Activated effector memory CD4-positive, alpha-beta T cell treated with anti-CD3 and anti-CD28 coated beads, Interleukin-2, amount 50 U/mL, for 16 hours (primary cell): ENCODE results near the gene PROX1.

Experiments used
- DNase-seq: peaks from one replicate; pipeline ENCODE4 v3.0.0-alpha.2; 2020

Gene PROX1

GRCh38 chr1:213982289-213982671 lies 5.5 kb upstream of the PROX1 start:
- no peak for DNase-seq

- no peak for DNase-seq
Observed at GRCh38 chr1:213982672-213983492, 4.9 kb upstream of the PROX1 start.

- no peak for DNase-seq
Observed at GRCh38 chr1:213983493-213984386, 4.0 kb upstream of the PROX1 start.

GRCh38 chr1:213984387-213985208 lies 3.2 kb upstream of the PROX1 start:
- no peak for DNase-seq

GRCh38 chr1:213985209-213986019 lies 2.4 kb upstream of the PROX1 start:
- no peak for DNase-seq

- DNase-seq: no peak
Observed at GRCh38 chr1:213986020-213986924, 1.5 kb upstream of the PROX1 start.

- no peak for DNase-seq
Observed at GRCh38 chr1:213986925-213987250, 885 bp upstream of the PROX1 start.

- DNase-seq: peak; percentile 71
Observed at GRCh38 chr1:213987422-213987926, 299 bp upstream of the PROX1 start.

GRCh38 chr1:213988507-213989001 lies 781 bp downstream of the PROX1 start:
- DNase-seq: no peak

GRCh38 chr1:213989002-213989855 lies 1.5 kb downstream of the PROX1 start:
- DNase-seq: no peak

- no peak for DNase-seq
Observed at GRCh38 chr1:213993929-213994328, 6.2 kb downstream of the PROX1 start.

- DNase-seq: no peak
Observed at GRCh38 chr1:213994888-213995287, 7.1 kb downstream of the PROX1 start.

GRCh38 chr1:213995603-213996002 lies 7.8 kb downstream of the PROX1 start:
- DNase-seq: no peak

- no peak for DNase-seq
Observed at GRCh38 chr1:213996320-213997037, 8.7 kb downstream of the PROX1 start.

GRCh38 chr1:213997038-213997771 lies 9.4 kb downstream of the PROX1 start:
- DNase-seq: no peak

- no peak for DNase-seq
Observed at GRCh38 chr1:213997772-213998107, 10.0 kb downstream of the PROX1 start.

- DNase-seq: no peak
Observed at GRCh38 chr1:213998785-213999184, 11.0 kb downstream of the PROX1 start.

GRCh38 chr1:213999732-214000131 lies 12.0 kb downstream of the PROX1 start:
- DNase-seq: no peak

- no peak for DNase-seq
Observed at GRCh38 chr1:214002060-214002459, 14.3 kb downstream of the PROX1 start.
